A673 (cell line): ENCODE measurements around the gene CUL9. TPM values are rescaled to one million over a fixed set of nuclear protein-coding genes. Genes with fewer than 3 reads are reported as not detected.

ENCODE experiments used
- BruUV-seq: library from RNA; stranded (reverse); fragments of 400-500 nt; replicated peaks from 2 replicates; lab custom pipeline; 2021; lab: Mats Ljungman, UMichigan
- CTCF ChIA-PET: fragments of 300-600 bp; sonication (Branson Sonifier 250); formaldehyde crosslinking; loops from one replicate; lab custom pipeline; 2022; ENCODE audit warnings: antibody characterized with exemption; lab: Charles Lee
- POLR2A ChIA-PET: fragments of 300-600 bp; sonication (Branson Sonifier 250); formaldehyde crosslinking; loops from one replicate; lab custom pipeline; 2022; ENCODE audit warnings: antibody characterized with exemption; ENCODE audit not compliant: low non-redundant PET; lab: Charles Lee
- DNase-seq: peaks from one replicate; pipeline ENCODE4 v3.0.0-alpha.2; 2015; ENCODE audit warnings: low spot score
- H3K27ac ChIP-seq: fragments of 200-600 bp; sonication (generic); 2 replicates; pipeline ENCODE4 v1.5.1; 2016; ENCODE audit warnings: mixed run types, low read depth, mild to moderate bottlenecking, mixed read lengths, antibody characterized with exemption, low read length; ENCODE audit not compliant: poor library complexity, severe bottlenecking
- H3K27me3 ChIP-seq: fragments of 200-600 bp; sonication (generic); replicated peaks from 2 replicates; pipeline ENCODE4 v1.6.1; 2017; ENCODE audit warnings: mixed run types, low read depth, mild to moderate bottlenecking, mixed read lengths, antibody characterized with exemption, low read length; ENCODE audit not compliant: insufficient read depth, poor library complexity
- H3K36me3 ChIP-seq: fragments of 200-600 bp; sonication (generic); 2 replicates; pipeline ENCODE4 v1.6.1; 2016; ENCODE audit warnings: mixed run types, mild to moderate bottlenecking, mixed read lengths, antibody characterized with exemption, low read length; ENCODE audit not compliant: insufficient read depth, poor library complexity, severe bottlenecking
- H3K4me1 ChIP-seq: fragments of 200-600 bp; sonication (generic); 2 replicates; pipeline ENCODE4 v1.6.1; 2017; ENCODE audit warnings: mixed run types, mild to moderate bottlenecking, mixed read lengths, antibody characterized with exemption, low read length; ENCODE audit not compliant: insufficient read depth, poor library complexity, severe bottlenecking
- H3K4me3 ChIP-seq: fragments of 200-600 bp; sonication (generic); 2 replicates; pipeline ENCODE4 v1.5.1; 2016; ENCODE audit warnings: low read depth, mixed run types, mild to moderate bottlenecking, mixed read lengths, low read length; ENCODE audit not compliant: poor library complexity, severe bottlenecking
- H3K9me3 ChIP-seq: fragments of 200-600 bp; sonication (generic); 2 replicates; pipeline ENCODE4 v1.6.1; 2016; ENCODE audit warnings: mixed run types, low read depth, mild to moderate bottlenecking, mixed read lengths, antibody characterized with exemption, low read length; ENCODE audit not compliant: poor library complexity, severe bottlenecking
- EZH2 ChIP-seq: fragments of 200-600 bp; sonication (generic); IDR thresholded peaks from 2 replicates; pipeline ENCODE4 v1.6.1; 2017; ENCODE audit warnings: borderline replicate concordance, low read depth, mild to moderate bottlenecking, mixed read lengths, antibody characterized with exemption, low read length; ENCODE audit not compliant: poor library complexity, severe bottlenecking
- intact Hi-C: fragments of 100-400 bp; cut with micrococcal nuclease; formaldehyde crosslinking; loops from one replicate; pipeline ENCODE4 v1.10.0; 2022; ENCODE audit not compliant: unreplicated experiment
- total RNA-seq: library from RNA; stranded (reverse); gene quantifications from 2 replicates; pipeline ENCODE4 v1.2.3, GENCODE V29; 2021
- TF ChIP-seq, protein P1 (sequence below): fragments of 300-800, 200-600 bp; sonication (generic); conservative IDR thresholded peaks from 2 replicates; pipeline ENCODE4 v1.5.1; 2017; ENCODE audit warnings: low read depth, mild to moderate bottlenecking, antibody characterized with exemption, low read length, moderate library complexity, mixed read lengths

Gene CUL9
- total RNA-seq, 1 experiment from 2014 or later: 38.7 TPM

DNA sequence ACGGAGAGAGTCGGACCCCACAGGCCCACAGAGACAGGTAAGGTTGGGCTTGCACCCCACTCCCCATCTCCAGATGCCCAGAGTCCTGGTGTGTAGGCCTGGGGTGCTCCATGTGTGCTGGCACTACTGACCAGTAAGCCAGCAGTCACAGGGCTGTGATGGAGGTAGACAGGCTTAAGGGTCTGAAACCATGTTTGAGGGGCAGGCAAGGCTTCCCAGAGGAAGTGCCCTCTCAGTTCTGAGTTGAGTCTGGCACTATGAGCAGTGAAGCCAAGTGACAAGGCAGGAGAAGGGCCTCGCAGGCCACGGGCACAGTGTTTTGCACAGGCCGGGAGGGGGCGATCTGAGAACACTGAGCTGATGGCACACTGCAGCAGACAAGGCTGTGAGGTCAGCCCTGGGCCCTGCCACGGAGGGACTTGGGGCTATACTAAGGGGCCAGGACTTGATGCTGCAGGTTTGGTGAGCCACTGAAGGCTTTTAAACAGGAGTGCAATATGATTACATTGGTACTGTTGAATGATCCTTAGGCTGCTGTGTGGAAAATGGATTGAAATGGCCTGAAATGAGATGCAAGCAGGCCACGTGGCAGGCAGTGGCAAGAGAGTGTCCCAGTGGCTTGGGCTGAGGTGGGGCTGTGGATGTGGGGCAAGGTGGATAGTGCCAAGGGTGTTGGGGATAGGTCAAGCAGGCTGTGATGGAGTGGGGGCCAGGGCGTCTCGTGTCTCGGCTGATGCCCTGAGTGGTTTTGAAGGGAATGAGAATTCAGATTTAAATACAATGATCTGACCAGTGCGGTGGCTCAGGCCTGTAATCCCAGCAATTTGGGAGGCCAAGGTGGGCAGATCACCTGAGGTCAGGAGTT, 81.5 kb downstream of the CUL9 start:
- BruUV-seq: no TSS peak
- no peaks in the 10 kb centered on the region for H3K36me3 ChIP-seq
- H3K9me3 ChIP-seq: no peaks in the 10 kb centered on the region
- ChIA-PET POLR2A (no interaction called here), CTCF (interaction anchor here (0.6 to 1.7 kb wide), 3 partner anchors 12 to 135 kb away, joined by 3 to 6 read pairs (median 3); no protein-coding TSS in a partner anchor)
- no peak overlapping the region for H3K27ac ChIP-seq
- DNase-seq: peak; percentile 75
- intact Hi-C loops: loop anchor here (5.0 to 10.0 kb wide), 2 partner anchors 69 to 241 kb away; no protein-coding TSS in a partner anchor
- TF ChIP-seq EZH2: no peak
- TF ChIP-seq, protein P1, sequence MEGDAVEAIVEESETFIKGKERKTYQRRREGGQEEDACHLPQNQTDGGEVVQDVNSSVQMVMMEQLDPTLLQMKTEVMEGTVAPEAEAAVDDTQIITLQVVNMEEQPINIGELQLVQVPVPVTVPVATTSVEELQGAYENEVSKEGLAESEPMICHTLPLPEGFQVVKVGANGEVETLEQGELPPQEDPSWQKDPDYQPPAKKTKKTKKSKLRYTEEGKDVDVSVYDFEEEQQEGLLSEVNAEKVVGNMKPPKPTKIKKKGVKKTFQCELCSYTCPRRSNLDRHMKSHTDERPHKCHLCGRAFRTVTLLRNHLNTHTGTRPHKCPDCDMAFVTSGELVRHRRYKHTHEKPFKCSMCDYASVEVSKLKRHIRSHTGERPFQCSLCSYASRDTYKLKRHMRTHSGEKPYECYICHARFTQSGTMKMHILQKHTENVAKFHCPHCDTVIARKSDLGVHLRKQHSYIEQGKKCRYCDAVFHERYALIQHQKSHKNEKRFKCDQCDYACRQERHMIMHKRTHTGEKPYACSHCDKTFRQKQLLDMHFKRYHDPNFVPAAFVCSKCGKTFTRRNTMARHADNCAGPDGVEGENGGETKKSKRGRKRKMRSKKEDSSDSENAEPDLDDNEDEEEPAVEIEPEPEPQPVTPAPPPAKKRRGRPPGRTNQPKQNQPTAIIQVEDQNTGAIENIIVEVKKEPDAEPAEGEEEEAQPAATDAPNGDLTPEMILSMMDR: peak; percentile 80
- no peak overlapping the region for H3K4me3 ChIP-seq
- no peaks in the 10 kb centered on the region for H3K27me3 ChIP-seq
- H3K4me1 ChIP-seq: no peaks in the 10 kb centered on the region

DNA sequence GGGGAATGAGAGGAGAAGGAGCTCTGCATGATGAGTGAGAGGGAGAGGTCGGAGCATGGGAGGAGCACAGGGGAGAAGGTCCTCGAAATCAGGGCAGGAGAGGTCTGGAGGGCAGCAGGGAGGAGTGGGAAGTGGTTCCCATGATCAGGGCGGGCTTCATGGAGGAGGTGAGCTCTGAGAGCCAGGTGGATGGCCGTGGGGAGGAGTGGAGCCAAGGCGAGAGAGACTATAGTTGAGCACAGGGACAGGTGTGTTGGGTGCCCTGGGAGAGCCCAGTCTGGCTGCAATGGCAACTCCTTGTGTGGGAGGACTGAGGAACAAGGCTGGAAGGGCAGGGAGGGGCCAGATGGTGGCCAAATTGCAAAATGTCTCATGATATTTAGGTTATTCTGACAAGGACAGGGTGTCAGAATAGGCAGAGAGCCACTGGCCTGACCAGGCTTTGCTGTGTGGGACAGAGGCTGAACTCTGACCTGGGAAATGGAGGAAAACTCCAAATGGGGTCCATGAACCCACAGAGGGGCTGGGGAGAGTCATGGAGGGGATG, 82.7 kb downstream of the CUL9 start:
- no peaks in the 10 kb centered on the region for H3K27me3 ChIP-seq
- H3K36me3 ChIP-seq: no peaks in the 10 kb centered on the region
- no peak overlapping the region for H3K27ac ChIP-seq
- TF ChIP-seq EZH2: no peak
- TF ChIP-seq, protein P1: no peak
- ChIA-PET CTCF (interaction anchor here (0.9 kb wide), 1 partner anchor 11 kb away, joined by 3 read pairs; no protein-coding TSS in a partner anchor), POLR2A (no interaction called here)
- intact Hi-C loops: loop anchor here (5.0 to 10.0 kb wide), 2 partner anchors 68 to 240 kb away; no protein-coding TSS in a partner anchor
- DNase-seq: no peak
- no TSS peak for BruUV-seq
- no peaks in the 10 kb centered on the region for H3K9me3 ChIP-seq
- H3K4me1 ChIP-seq: peaks cover 10% of the 10 kb centered on the region
- H3K4me3 ChIP-seq: no peak overlapping the region

DNA sequence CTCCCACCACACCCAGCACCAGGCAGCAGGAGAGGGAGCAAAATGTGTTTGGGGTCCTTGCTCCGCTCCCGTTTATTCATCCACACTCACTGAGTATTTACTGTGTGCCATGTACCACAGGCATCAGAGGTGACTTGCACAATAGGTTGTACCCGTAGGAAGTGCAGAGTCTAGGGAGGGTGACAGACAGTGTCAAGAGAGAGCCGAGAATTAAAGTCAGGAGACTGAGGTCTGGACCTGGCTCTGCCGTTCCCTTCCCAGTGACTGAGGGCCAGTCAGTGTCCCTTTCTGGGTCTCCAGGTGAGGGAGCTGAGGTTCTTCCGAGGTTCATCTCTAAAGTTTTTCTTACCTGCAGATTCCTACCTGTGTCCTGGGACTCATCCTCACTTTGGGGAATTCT, 83.6 kb downstream of the CUL9 start:
- CTCF ChIA-PET: no interaction called here
- Histone ChIP-seq H3K4me3 (no peak overlapping the region), H3K9me3 (no peaks in the 10 kb centered on the region), H3K4me1 (peaks cover 15% of the 10 kb centered on the region), H3K36me3 (no peaks in the 10 kb centered on the region), H3K27ac (no peak overlapping the region), H3K27me3 (no peaks in the 10 kb centered on the region)
- BruUV-seq: no TSS peak
- POLR2A ChIA-PET: no interaction called here
- DNase-seq: no peak
- no peak for TF ChIP-seq EZH2
- TF ChIP-seq, protein P1: no peak
- intact Hi-C loops: loop anchor here (10.0 kb wide), 1 partner anchor 239 kb away; no protein-coding TSS in a partner anchor
